ENCODE data around the gene PLXNA4.

DNA sequence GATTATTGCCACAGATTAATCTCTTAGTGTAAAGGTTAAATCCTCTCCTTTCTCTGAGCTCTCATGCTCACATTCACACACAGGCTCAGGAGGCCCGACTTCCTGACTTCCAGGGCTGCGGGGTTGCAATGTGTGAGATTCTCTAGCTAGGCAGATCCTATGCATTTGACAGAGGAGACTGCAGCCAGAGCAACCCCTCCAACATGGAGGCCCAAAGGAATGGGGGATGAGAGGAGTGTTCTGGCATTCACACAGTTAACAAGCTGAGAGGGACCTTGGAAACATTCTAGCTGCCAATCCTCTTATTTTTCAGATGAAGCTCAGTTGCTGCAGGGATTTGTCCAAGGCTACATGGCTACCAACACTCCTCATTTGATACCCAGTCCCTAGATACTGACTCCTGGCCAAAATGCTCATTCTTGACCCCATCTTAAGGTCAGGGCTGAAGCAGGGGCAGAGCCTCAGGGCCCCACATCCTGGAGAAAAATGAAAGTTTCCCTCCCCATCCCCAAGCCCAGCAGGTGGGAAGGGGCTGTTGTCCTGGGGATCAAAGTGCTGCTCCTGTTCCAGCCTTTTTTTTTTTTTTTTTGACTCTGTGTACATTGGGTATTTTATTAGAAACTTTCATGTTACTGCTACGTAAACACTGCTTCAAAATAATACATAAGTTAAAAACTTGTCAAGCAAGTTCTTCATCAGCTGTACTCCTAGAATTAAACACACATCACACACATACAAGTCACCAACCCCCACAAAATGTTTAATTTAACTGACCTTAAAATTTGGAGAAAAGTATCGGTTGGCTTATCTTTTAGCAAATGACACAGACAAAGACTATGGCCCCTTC is 325.6 kb downstream of the PLXNA4 start:
- TF ChIP-seq, protein P1, sequence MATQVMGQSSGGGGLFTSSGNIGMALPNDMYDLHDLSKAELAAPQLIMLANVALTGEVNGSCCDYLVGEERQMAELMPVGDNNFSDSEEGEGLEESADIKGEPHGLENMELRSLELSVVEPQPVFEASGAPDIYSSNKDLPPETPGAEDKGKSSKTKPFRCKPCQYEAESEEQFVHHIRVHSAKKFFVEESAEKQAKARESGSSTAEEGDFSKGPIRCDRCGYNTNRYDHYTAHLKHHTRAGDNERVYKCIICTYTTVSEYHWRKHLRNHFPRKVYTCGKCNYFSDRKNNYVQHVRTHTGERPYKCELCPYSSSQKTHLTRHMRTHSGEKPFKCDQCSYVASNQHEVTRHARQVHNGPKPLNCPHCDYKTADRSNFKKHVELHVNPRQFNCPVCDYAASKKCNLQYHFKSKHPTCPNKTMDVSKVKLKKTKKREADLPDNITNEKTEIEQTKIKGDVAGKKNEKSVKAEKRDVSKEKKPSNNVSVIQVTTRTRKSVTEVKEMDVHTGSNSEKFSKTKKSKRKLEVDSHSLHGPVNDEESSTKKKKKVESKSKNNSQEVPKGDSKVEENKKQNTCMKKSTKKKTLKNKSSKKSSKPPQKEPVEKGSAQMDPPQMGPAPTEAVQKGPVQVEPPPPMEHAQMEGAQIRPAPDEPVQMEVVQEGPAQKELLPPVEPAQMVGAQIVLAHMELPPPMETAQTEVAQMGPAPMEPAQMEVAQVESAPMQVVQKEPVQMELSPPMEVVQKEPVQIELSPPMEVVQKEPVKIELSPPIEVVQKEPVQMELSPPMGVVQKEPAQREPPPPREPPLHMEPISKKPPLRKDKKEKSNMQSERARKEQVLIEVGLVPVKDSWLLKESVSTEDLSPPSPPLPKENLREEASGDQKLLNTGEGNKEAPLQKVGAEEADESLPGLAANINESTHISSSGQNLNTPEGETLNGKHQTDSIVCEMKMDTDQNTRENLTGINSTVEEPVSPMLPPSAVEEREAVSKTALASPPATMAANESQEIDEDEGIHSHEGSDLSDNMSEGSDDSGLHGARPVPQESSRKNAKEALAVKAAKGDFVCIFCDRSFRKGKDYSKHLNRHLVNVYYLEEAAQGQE (IDR thresholded peaks at IDR 0.05; ENCODE audit: insufficient replicate concordance, low read depth): no peak
- TF ChIP-seq, protein P2, sequence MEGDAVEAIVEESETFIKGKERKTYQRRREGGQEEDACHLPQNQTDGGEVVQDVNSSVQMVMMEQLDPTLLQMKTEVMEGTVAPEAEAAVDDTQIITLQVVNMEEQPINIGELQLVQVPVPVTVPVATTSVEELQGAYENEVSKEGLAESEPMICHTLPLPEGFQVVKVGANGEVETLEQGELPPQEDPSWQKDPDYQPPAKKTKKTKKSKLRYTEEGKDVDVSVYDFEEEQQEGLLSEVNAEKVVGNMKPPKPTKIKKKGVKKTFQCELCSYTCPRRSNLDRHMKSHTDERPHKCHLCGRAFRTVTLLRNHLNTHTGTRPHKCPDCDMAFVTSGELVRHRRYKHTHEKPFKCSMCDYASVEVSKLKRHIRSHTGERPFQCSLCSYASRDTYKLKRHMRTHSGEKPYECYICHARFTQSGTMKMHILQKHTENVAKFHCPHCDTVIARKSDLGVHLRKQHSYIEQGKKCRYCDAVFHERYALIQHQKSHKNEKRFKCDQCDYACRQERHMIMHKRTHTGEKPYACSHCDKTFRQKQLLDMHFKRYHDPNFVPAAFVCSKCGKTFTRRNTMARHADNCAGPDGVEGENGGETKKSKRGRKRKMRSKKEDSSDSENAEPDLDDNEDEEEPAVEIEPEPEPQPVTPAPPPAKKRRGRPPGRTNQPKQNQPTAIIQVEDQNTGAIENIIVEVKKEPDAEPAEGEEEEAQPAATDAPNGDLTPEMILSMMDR (IDR thresholded peaks at IDR 0.05; ENCODE audit: insufficient read depth, low read length): no peak
- no peak for TF ChIP-seq GABPA (IDR thresholded peaks at IDR 0.05; ENCODE audit: low read depth)
- TF ChIP-seq POLR2AphosphoS5 (IDR thresholded peaks at IDR 0.05; ENCODE audit: low read depth): no peak
- no peak for TF ChIP-seq SPI1 (IDR thresholded peaks at IDR 0.05; ENCODE audit: borderline replicate concordance, low read depth)
